Cerebellar cortex (tissue), 1 donor: ENCODE data around the gene DNAAF5.
"Not testable (repeated sequence)": the region's sequence is repeated elsewhere in the genome, so short reads cannot be mapped to it uniquely, and the experiment has no call there.

Experiments used
- DNase-seq: peaks from one replicate; pipeline ENCODE4 v3.0.0-alpha.2; 2015; ENCODE audit warnings: low spot score

DNAAF5 gene

DNA sequence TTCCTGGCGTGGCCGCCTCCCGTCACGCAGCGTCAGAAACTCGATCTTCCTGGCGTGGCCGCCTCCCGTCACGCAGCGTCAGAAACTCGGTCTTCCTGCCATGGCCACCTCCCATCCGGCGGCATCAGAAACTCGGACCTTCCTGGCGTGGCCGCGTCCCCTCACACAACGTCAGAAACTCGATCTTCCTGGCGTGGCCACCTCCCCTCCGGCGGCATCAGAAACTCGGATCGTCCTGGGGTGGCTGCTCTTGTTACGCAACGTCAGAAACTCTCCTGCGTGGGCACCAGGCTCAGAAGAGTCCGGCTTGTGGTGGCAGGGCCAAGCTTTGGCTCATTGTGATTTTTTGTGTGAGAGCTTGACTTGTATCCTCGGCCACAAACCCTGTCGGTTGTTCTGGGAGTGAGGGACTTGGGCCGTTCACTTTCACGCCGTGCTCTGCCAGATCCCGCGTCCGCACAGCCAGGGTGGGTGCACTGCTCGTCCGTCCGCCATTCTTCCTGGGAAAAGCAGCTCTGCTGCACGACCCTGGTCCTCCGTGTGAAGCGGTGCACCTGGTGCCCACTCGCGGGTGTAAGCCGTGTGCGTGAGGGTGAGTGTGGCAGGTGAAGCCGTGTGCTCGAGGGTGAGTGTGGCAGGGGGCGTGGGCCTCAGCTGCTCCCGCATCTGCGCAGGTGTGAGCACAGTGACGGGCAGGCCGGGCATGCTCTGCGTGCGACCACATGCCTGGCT is 56.4 kb downstream of the DNAAF5 start:
- DNase-seq = no peak

DNA sequence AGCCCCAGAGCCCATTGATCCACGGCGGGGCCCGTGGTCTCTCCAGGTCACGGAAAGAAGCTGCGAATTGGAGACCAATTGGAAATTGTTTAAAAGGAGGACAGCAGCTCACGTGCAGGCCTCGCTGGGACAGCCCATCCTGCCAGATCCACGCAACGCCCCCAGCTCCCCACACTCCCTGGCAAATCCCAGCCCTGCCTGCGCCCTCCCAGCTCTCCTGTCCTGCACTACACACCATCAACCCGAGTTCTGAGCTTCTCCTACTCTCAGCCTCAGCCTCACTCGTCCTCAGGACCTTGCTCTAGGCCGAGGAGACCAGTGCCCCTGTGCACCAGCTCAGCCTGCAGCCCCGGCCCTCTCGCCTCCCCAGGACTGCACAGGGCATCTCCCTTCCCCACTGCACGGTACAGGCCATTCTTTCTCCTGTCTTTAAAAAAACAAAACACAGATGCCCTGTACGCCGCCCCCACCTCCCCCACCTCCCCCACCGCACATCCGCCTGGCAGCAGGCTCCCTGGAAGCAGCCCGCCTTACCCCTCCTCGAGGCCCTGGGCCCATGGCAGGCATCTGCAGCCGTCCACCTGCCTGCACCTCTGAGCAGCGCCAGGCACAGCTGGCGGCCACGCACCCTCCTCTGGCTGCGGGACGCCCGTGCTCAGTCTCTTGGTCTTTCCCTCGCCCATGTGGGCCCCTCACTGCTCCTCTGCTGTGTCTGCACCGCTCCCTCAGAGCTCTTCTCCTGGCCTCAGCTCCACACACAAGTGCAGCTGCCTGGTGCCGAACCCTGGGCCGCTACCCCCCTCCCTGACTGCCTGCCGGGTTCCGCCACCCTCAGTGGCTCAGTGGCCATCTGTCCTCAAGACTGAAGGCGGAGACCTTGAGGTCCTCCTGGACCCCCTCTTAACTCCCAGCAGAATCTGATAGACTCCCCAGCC is 57.3 kb downstream of the DNAAF5 start:
- DNase-seq = no peak

DNA sequence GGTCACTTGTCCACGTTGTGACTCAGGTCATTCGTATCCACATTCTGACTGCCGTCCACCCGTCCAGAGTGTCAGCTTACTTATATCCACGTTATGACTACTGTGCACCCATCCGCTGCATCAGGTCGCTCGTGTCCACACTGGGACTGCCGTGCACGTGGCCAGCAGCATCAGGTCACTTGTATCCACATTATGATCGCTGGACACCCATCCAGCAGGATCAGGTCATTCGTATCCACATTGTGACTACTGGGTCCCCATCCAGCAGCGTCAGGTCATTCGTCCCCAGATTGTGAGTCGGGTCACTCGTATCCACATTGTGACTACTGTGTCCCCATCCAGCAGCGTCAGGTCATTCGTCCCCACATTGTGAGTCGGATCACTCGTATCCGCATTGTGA is 58.5 kb downstream of the DNAAF5 start:
- no peak for DNase-seq

DNA sequence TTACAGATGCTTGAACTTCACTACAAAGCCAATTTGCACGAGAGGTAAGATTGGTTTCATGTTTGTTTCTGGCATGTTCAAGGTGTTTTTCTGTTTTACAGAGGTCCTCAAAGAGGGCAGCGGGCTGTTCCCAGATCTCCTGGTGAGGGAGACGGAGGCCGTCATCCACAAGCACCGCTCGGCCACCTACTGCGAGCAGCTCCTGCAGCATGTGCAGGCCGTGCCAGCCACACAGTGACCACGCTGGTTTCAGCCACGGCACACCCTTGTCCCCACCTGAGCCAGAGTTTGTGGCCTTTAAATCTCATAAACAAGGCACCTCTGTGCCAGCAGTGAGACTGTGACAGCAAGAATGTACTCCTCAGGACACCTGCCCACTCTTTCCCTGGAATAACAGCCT is 58.9 kb downstream of the DNAAF5 start:
- no peak for DNase-seq

DNA sequence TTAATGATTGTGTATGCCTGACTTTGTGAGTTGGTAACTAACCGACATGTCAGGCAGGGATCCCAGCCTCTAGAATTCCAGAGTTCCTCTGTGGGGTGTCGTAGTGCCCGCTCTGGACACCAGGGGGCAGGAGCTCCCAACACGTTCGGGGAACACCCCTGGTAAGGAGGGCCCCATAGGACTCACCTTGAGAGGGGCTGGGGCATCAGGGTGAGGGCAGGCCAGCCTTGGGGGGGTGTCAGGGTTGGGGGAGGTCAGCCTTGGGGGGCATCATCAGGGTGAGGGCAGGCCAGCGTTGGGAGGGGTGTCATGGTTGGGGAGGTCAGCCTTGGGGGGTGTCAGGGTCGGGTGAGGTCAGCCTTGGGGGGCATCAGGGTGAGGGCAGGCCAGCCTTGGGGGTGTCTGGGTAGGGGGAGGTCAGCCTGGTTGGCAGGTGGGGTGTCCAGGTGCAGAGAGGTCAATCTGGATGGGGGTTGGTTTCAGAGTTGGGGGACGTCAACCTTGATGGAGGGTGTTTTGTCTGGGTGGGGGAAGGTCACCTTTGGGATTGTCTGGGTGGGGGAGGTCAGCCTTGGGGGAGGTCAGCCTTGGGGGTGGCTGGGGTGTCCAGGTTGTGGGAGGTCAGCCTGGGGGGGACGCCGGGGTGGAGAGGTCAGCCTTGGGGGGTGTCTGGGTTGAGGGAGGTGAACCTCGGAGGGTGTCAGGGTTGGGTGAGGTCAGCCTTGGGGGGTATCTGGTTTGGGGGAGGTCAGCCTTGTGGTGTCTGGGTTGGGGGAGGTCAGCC is 60.2 kb downstream of the DNAAF5 start:
- DNase-seq = peak; percentile 53

DNA sequence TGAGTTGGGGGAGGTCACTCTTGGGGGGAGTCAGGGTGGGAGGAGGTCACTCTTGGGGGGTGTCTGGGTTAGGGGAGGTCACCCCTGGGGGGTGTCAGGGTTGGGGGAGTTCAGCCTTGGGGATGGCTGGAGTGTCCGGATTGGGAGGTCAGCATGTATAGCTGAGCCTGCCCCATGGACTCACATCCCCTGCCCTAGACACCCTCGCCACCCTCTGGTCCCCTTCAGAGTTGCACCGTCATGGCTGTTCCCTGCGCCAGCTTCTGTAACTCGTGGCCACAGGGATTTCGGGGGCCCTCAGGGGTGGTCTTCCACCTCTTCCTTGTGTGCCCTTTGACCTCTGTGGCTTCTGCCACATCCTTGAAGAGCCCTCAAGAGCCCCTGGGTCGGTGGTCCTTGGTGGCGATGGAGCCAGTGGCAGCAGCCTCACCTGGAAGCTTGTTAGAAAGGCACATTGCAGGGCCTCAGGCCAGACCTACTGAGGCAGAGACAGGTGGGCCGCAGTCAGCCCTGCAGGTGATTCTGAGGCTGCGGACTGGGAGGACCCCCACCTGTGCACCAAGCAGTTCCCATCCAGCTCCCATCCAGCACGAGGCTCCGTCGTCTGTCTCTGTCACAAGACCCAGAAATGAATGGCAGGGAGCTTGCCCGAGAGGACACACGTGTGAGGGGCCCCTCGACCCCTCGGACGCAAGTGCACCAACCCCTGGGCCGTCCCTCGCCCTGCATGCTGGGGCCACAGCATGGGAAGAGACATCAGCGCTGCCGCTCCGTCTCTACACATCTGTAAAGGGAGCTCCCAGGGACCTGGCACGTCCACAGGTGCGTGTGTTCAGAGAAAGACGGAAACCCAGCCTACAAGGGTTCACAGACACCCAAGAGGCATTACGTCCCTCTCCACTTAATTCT is 61.1 kb downstream of the DNAAF5 start:
- DNase-seq = no peak

DNA sequence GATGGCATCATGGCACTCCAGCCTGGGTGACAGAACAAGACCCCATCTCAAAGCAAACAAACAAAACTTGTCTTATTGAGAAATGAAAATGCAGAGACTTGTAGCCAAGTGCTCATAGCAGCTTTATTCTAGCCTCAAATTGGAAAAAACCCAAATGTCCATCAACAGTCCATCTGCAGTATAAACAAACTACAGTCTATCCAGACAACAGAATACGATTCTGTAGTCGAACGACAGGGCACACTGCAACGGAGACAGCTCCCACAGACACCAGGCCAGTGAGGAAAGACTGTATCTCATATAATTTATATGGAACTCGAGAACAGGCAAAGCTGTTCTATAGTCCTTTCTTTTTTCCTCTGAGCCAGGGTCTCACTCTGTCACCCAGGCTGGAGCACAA is 65.0 kb downstream of the DNAAF5 start:
- DNase-seq = no peak

DNA sequence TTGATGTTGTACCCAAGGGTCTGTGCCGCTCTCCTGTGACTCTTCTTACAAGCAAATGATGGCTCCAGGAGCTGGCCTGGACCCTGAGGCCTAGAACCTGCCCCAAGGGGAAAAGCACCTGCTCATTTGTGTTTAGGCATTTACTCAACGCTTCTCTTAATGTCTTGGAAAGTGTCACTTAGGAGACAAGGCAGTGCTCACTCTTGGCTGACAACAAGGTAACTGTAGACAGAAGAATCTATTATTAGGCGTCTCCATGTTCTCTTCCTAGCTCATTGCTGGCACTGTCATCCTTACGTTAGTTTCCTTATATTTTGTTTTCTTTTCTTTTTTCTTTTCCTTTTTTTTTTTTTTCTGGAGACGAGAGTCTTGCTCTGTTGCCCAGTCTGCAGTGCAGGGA is 67.7 kb downstream of the DNAAF5 start:
- no peak for DNase-seq

DNA sequence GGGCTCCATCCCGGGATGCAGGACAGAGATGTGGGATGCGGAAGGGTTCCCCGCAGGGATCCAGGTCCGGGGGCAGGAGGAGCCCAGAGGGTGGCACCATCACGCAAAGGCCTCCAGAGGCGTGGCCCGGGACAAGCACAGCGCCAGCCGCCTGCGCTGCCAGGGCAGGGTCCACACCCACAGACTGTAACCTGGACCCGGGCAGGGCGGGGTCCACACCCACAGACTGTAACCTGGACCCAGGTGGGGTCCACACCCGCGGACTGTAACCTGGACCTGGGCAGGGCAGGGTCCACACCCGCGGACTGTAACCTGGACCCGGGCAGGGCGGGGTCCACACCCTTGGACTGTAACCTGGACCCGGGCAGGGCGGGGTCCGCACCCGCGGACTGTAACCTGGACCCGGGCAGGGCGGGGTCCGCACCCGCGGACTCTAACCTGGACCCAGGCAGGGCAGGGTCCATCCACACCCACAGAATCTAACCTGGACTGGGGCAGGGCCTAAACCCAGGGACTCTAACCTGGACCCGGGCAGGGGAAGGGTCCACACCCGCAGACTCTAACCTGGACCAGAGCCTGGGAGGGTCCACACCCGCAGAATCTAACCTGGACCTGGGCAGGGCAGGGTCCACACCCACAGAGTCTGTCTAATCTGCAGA is 68.3 kb downstream of the DNAAF5 start:
- no peak for DNase-seq

DNA sequence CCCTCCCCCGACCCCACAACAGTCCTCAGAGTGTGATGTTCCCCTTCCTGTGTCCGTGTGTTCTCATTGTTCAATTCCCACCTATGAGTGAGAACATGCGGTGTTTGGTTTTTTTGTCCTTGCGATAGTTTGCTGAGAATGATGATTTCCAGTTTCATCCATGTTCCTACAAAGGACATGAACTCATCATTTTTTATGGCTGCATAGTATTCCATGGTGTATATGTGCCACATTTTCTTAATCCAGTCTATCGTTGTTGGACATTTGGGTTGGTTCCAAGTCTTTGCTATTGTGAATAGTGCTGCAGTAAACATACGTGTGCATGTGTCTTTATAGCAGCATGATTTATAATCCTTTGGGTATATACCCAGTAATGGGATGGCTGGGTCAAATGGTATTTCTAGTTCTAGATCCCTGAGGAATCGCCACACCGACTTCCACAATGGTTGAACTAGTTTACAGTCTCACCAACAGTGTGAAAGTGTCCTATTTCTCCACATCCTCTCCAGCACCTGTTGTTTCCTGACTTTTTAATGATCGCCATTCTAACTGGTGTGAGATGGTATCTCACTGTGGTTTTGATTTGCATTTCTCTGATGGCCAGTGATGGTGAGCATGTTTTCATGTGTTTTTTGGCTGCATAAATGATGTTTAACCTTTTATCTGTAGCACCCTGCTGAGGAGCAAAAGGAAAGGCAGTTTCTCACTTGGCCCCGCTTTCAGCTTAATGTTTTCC is 70.1 kb downstream of the DNAAF5 start:
- DNase-seq = not testable (repeated sequence)

DNA sequence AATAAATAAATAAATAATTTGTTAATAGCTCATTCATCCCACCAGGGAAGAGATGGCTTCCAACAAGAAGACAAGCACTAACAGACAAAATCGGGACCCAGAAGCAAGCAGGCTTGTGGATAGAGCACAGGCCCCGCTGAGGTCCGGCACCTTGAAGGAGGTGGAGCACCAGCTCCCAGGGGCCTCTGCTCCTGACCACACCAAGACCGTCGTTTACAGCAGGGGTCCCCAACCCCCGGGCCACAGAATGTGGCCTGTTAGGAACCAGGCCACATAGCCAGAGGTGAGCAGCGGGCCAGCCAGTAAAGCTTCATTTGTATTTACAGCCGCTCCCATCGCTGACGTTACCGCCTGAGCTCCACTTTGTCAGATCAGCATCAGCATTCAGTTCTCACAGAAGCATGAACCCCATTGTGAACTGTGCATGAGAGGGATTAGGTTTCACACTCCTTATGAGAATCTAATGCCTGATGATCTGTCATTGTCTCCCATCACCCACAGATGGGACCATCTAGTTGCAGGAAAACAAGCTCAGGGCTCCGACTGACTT is 72.5 kb downstream of the DNAAF5 start:
- no peak for DNase-seq

DNA sequence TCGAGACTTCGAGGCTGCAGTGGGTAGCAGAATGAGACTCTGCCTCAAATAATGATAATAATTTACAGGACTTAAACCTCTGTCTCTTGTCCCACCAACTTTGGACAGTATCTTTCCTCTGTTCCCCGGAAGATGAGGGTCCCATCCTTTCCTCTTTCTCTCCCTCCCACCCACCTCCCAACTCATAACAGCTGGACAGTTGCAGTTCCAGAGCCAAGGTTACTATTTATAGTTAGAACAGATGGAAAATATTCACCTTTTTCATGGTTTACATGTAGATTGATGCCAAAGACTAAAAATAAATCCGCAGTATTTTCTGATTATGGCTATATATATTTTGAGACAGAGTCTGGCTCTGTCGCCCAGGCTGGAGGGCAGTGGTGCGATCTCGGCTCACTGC is 74.2 kb downstream of the DNAAF5 start:
- no peak for DNase-seq

DNA sequence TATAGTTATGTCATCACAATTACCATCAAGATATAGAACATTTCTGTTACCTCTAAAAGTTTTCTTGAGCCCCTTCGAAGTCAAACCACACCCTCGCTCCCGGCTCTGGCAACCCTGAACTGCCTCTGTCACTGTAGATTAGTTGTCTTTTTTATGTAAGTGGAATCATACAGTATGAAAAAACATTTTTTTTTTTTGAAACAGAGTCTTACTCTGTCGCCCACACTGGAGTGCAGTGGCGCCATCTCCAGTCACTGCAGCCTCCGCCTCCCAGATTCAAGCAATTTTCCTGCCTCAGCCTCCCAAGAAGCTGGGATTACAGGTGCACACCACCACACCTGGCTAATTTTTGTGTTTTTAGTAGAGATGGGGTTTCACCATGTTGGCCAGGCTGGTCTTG is 74.9 kb downstream of the DNAAF5 start:
- DNase-seq = not testable (repeated sequence)

DNA sequence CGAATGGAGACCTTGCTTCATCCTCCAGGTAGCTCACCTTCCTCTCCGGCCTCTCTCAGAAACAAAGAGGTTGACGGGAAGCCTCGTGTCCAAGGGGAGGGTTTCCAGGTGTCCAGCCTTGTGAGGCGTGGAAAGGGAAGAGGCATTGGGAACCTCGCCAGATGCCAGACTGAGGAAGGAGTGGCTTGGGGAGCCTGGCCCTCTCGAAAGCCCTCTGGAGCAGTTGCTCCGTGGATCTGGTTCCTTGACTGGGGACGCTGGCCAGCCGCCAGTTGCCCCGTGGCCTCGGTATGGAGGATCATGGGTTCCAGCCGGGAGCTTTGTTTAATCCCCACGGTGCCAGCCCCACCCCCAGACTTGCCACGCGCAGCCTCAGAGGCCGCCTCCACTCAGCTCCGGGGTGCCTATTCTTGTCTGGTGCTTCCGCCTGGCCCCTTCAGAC is 75.5 kb downstream of the DNAAF5 start:
- peak; percentile 51 for DNase-seq

DNA sequence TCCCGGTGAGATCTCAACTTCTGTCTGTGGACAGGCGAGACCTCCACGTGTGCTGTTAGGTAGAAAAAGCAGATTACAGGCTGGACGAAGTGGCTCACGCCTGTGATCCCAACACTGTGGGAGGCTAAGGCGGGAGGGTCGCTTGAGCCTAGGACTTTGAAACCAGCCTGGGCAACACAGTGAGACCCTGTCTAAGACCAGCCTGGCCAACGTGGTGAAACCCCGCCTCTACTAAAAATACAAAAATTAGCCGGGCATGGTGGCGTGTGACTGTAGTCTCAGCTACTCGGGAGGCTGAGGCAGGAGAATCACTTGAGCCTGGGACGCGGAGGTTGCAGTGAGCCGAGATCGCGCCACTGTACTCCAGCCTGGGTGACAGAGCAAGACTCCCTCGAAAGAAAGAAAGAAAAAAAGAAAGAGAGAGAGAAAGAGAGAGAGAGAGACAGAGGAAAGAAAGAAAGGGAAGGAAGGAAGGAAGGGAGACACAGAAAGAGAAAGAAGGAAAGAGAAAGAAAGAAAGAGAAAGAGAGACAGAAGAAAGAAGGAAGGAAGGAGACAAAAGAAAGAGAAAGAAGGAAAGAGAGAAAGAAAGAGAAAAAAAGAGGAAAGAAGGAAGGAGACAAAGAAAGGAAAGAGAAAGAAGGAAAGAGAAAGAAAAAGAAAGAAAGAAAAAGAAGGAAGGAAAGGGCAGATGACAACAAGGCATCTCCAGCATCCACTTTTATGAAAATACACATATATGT is 76.2 kb downstream of the DNAAF5 start:
- no peak for DNase-seq

DNA sequence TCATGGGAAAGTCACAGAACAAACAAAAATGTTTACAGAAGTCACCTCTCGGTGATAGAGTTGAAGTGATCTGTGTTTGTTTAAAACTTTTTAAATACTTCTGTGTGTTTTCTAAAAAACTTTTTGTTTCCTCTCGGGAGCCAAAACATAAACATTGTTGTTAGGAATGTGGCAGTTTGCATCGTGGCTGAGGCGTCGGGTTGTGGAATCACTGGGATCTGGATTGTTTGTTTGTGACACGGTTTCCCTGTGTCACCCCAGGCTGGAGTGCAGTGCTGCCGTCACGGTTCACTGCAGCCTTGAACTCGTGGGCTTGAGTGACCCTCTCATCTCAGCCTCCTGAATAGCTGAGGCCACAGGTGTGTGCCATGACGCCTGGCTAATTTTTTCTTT is 76.7 kb downstream of the DNAAF5 start:
- no peak for DNase-seq

DNA sequence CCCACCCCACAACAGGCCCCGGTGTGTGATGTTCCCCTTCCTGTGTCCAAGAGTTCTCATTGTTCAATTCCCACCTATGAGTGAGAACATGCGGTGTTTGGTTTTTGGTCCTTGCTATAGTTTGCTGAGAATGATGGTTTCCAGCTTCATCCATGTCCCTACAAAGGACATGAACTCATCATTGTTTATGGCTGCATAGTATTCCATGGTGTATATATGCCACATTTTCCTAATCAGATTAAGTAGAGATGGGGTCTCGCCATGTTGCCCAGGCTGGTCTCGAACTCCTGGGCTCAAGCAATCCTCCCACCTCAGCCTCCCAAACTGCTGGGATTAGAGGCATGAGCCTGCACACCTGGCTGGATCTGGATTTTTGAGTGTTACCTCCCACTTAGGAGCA is 77.3 kb downstream of the DNAAF5 start:
- DNase-seq = not testable (repeated sequence)

DNA sequence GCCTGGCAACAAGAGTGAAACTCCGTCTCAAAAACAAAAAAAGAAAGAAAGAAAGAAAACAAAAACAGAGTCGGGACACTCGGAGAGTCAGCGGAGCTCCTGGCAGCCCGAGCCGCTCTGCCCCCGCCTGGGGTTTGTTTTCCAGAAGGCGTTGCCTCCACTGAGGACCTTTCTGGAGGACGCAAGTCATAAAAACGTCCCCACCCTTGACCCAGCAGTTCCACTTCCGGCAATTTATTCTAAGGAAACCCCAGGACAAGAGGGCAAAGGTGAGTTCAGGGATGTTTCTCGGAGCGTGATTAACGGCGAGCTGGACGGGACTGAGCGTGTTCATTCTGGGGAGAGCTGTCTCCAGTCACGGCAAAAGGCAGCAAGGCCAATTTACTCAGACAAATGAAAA is 78.8 kb downstream of the DNAAF5 start:
- DNase-seq = no peak
